MM.1S (cell line): ENCODE measurements around the gene NLGN1.

Experiments used
- DNase-seq: peaks from one replicate; pipeline ENCODE4 v3.0.0-alpha.2; 2015
- H2AFZ ChIP-seq: fragments of 300-600 bp; sonication (generic); 2 replicates; pipeline ENCODE4 v1.6.0; 2016; ENCODE audit warnings: antibody characterized with exemption, low read length
- H3F3A ChIP-seq: fragments of 300-600 bp; sonication (generic); 2 replicates; pipeline ENCODE4 v1.6.1; 2016; ENCODE audit warnings: mild to moderate bottlenecking, antibody characterized with exemption, low read length, moderate library complexity, mixed read lengths; ENCODE audit not compliant: insufficient read depth
- H3K27ac ChIP-seq: fragments of 300-600 bp; sonication (generic); 2 replicates; pipeline ENCODE4 v1.5.1; 2016; ENCODE audit warnings: mild to moderate bottlenecking, low read length
- H3K27me3 ChIP-seq: fragments of 300-600 bp; sonication (generic); replicated peaks from 2 replicates; pipeline ENCODE4 v1.6.0; 2016; ENCODE audit warnings: low read length; ENCODE audit not compliant: insufficient read depth
- H3K36me3 ChIP-seq: fragments of 300-600 bp; sonication (generic); replicated peaks from 2 replicates; pipeline ENCODE4 v1.6.1; 2016; ENCODE audit warnings: mild to moderate bottlenecking, low read length, mixed read lengths; ENCODE audit not compliant: insufficient read depth
- H3K4me1 ChIP-seq: fragments of 300-600 bp; sonication (generic); 2 replicates; pipeline ENCODE4 v1.6.1; 2016; ENCODE audit warnings: low read length, mixed read lengths
- H3K4me2 ChIP-seq: fragments of 300-600 bp; sonication (generic); 2 replicates; pipeline ENCODE4 v1.6.0; 2016; ENCODE audit warnings: low read depth, low read length
- H3K4me3 ChIP-seq: fragments of 300-600 bp; sonication (generic); 2 replicates; pipeline ENCODE4 v1.5.1; 2016; ENCODE audit warnings: low read length, mixed read lengths
- H3K79me2 ChIP-seq: fragments of 300-600 bp; sonication (generic); 2 replicates; pipeline ENCODE4 v1.6.1; 2016; ENCODE audit warnings: mixed run types, low read length, mixed read lengths
- H3K9ac ChIP-seq: fragments of 300-600 bp; sonication (generic); 2 replicates; pipeline ENCODE4 v1.6.1; 2016; ENCODE audit warnings: low read length, mixed read lengths
- H3K9me2 ChIP-seq: fragments of 300-600 bp; sonication (generic); replicated peaks from 2 replicates; pipeline ENCODE4 v1.6.1; 2016; ENCODE audit warnings: mild to moderate bottlenecking, low read length, mixed read lengths; ENCODE audit not compliant: insufficient read depth
- H3K9me3 ChIP-seq: fragments of 300-600 bp; sonication (generic); replicated peaks from 2 replicates; pipeline ENCODE4 v1.6.1; 2016; ENCODE audit warnings: mild to moderate bottlenecking, low read length, mixed read lengths; ENCODE audit not compliant: insufficient read depth
- H4K20me1 ChIP-seq: fragments of 300-600 bp; sonication (generic); 2 replicates; pipeline ENCODE4 v1.6.1; 2016; ENCODE audit warnings: mild to moderate bottlenecking, low read length, moderate library complexity, mixed read lengths; ENCODE audit not compliant: insufficient read depth
- EZH2 ChIP-seq: fragments of 300-600 bp; sonication (generic); optimal IDR thresholded peaks from 2 replicates; pipeline ENCODE3; 2017; ENCODE audit warnings: low read depth, mild to moderate bottlenecking, antibody characterized with exemption, low read length, mixed read lengths
- EZH2phosphoT487 ChIP-seq: fragments of 300-600 bp; sonication (generic); IDR thresholded peaks from 2 replicates; pipeline ENCODE4 v1.6.1; 2018; ENCODE audit warnings: antibody characterized with exemption, low read length
- TF ChIP-seq, protein P1 (sequence below): fragments of 300-600 bp; sonication (generic); IDR thresholded peaks from 2 replicates; pipeline ENCODE4 v1.5.1; 2016; ENCODE audit warnings: antibody characterized with exemption, low read length, mixed read lengths

Gene NLGN1

DNA sequence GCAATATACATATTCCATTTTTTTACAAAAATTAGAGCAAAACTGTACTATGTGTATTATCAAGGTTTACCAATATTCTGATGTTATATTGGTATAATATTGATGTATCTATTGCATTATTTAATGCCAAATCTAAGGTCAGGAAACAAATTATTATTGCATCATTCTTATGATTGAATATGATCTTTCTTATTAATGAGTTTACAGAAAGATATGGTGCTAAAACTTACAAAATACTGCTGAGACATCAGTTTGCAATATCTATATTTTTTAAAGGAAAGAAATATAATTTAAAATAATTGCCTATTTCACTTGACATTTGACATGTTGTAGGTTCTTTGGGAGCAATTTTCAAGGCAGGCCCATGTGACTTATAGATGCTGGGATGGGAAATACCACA lies 357.6 kb downstream of the NLGN1 start:
- TF ChIP-seq EZH2, result no peak
- TF ChIP-seq EZH2phosphoT487, result no peak
- TF ChIP-seq, protein P1, sequence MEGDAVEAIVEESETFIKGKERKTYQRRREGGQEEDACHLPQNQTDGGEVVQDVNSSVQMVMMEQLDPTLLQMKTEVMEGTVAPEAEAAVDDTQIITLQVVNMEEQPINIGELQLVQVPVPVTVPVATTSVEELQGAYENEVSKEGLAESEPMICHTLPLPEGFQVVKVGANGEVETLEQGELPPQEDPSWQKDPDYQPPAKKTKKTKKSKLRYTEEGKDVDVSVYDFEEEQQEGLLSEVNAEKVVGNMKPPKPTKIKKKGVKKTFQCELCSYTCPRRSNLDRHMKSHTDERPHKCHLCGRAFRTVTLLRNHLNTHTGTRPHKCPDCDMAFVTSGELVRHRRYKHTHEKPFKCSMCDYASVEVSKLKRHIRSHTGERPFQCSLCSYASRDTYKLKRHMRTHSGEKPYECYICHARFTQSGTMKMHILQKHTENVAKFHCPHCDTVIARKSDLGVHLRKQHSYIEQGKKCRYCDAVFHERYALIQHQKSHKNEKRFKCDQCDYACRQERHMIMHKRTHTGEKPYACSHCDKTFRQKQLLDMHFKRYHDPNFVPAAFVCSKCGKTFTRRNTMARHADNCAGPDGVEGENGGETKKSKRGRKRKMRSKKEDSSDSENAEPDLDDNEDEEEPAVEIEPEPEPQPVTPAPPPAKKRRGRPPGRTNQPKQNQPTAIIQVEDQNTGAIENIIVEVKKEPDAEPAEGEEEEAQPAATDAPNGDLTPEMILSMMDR, result no peak
- H3K27ac ChIP-seq, result no peak overlapping the region
- no peaks in the 10 kb centered on the region for H3K9me2 ChIP-seq
- H3K4me2 ChIP-seq, result no peak overlapping the region
- no peak for DNase-seq
- H4K20me1 ChIP-seq, result no peaks in the 10 kb centered on the region
- H3K36me3 ChIP-seq, result no peaks in the 10 kb centered on the region
- no peak overlapping the region for H3K9ac ChIP-seq
- H3K4me3 ChIP-seq, result no peak overlapping the region
- H3F3A ChIP-seq, result no peaks in the 10 kb centered on the region
- no peaks in the 10 kb centered on the region for H3K4me1 ChIP-seq
- no peaks in the 10 kb centered on the region for H3K9me3 ChIP-seq
- no peaks in the 10 kb centered on the region for H3K79me2 ChIP-seq
- no peaks in the 10 kb centered on the region for H3K27me3 ChIP-seq
- H2AFZ ChIP-seq, result no peak overlapping the region

DNA sequence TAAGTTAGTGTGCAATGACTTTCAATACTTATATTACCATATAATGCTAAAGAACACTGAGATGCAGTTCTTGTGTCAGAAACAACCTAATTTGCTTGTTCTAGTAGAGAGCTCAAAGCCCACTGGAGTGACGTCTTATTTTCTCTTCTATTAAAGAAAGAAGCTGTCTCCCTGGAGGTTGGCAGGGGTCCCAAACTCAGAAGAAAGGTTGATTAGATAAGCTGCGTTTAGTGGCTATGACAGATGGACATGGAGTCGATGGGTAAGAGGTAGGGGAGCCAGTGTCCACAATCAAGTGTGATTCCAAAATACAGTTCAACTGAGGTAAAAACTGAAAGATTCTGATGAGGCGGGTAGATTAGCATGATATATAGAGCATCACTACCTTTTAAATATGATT lies 363.6 kb downstream of the NLGN1 start:
- DNase-seq, result no peak
- H3K4me2 ChIP-seq, result no peak overlapping the region
- TF ChIP-seq EZH2 (no peak), EZH2phosphoT487 (no peak)
- TF ChIP-seq, protein P1, result no peak
- no peak overlapping the region for H3K4me3 ChIP-seq
- H3K9me3 ChIP-seq, result no peaks in the 10 kb centered on the region
- no peak overlapping the region for H3K9ac ChIP-seq
- H4K20me1 ChIP-seq, result no peaks in the 10 kb centered on the region
- H3K36me3 ChIP-seq, result no peaks in the 10 kb centered on the region
- no peak overlapping the region for H3K27ac ChIP-seq
- H2AFZ ChIP-seq, result no peak overlapping the region
- no peaks in the 10 kb centered on the region for H3F3A ChIP-seq
- H3K4me1 ChIP-seq, result no peaks in the 10 kb centered on the region
- H3K27me3 ChIP-seq, result no peaks in the 10 kb centered on the region
- no peaks in the 10 kb centered on the region for H3K9me2 ChIP-seq
- H3K79me2 ChIP-seq, result no peaks in the 10 kb centered on the region

DNA sequence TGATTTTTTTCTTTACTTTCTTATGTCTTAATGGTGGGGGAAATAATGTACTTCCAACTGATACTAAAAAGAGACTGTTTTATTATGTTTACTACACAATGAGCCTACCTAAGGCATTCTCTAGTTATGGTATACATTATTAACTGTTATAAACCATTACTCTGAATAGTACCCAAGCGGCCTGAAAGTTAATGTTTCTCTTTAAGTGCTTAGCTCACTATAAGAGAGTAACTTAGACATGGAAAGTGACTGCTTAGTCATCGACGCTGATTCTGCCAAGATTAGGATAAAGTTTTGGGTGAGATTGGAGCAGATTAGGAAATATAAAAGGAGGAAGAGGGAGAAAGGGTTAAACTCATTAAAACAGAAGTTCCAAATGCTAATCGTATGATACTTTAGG lies 365.0 kb downstream of the NLGN1 start:
- no peaks in the 10 kb centered on the region for H3K79me2 ChIP-seq

More for the DNA sequence above, 365.0 kb downstream of the NLGN1 start:
- Histone ChIP-seq H3K27me3 (no peaks in the 10 kb centered on the region), H3K4me1 (no peaks in the 10 kb centered on the region), H4K20me1 (no peaks in the 10 kb centered on the region), H3K36me3 (no peaks in the 10 kb centered on the region), H3F3A (no peaks in the 10 kb centered on the region), H3K9me3 (no peaks in the 10 kb centered on the region), H3K4me2 (no peak overlapping the region), H2AFZ (no peak overlapping the region), H3K4me3 (no peak overlapping the region), H3K9me2 (no peaks in the 10 kb centered on the region), H3K27ac (no peak overlapping the region), H3K9ac (no peak overlapping the region)
- no peak for DNase-seq
- no peak for TF ChIP-seq EZH2
- TF ChIP-seq, protein P1, result no peak
- TF ChIP-seq EZH2phosphoT487, result no peak
